GM18873 (cell line): ENCODE measurements around the gene ETNK1.
A peak's percentile ranks its signal among the peaks of the same experiment; 100 is the strongest.
"Not testable (repeated sequence)": the region's sequence is repeated elsewhere in the genome, so short reads cannot be mapped to it uniquely, and the experiment has no call there.

ENCODE experiments used
- ATAC-seq: cut with Tn5 transposase; IDR thresholded peaks from one replicate; pipeline ENCODE4 v1.9.1; 2021; ENCODE audit warnings: mild to moderate bottlenecking, moderate library complexity, moderate number of reproducible peaks; ENCODE audit not compliant: unreplicated experiment, low FRiP score

Gene ETNK1

GRCh38 chr12:22684140-22685118 lies 59.5 kb downstream of the ETNK1 start:
- no peak for ATAC-seq

GRCh38 chr12:22686193-22686592 lies 61.2 kb downstream of the ETNK1 start:
- ATAC-seq = no peak

- ATAC-seq = peak; percentile 71
Measured at GRCh38 chr12:22687361-22688076, 62.5 kb downstream of the ETNK1 start.

GRCh38 chr12:22689876-22690275 lies 64.9 kb downstream of the ETNK1 start:
- no peak for ATAC-seq

- no peak for ATAC-seq
Measured at GRCh38 chr12:22691319-22691718, 66.3 kb downstream of the ETNK1 start.

GRCh38 chr12:22692467-22692866 lies 67.5 kb downstream of the ETNK1 start:
- ATAC-seq = not testable (repeated sequence)

GRCh38 chr12:22692964-22693555 lies 68.1 kb downstream of the ETNK1 start:
- ATAC-seq = no peak

- no peak for ATAC-seq
Measured at GRCh38 chr12:22698576-22698975, 73.6 kb downstream of the ETNK1 start.

GRCh38 chr12:22699705-22700104 lies 74.7 kb downstream of the ETNK1 start:
- not testable (repeated sequence) for ATAC-seq

GRCh38 chr12:22700106-22700505 lies 75.1 kb downstream of the ETNK1 start:
- ATAC-seq = no peak

- not testable (repeated sequence) for ATAC-seq
Measured at GRCh38 chr12:22701216-22701809, 76.3 kb downstream of the ETNK1 start.

GRCh38 chr12:22702690-22703089 lies 77.7 kb downstream of the ETNK1 start:
- ATAC-seq = no peak

- peak; percentile 62 for ATAC-seq
Measured at GRCh38 chr12:22709292-22709691, 84.3 kb downstream of the ETNK1 start.

- ATAC-seq = no peak
Measured at GRCh38 chr12:22712083-22712482, 87.1 kb downstream of the ETNK1 start.

GRCh38 chr12:22715254-22715653 lies 90.3 kb downstream of the ETNK1 start:
- no peak for ATAC-seq

- ATAC-seq = no peak
Measured at GRCh38 chr12:22719745-22720144, 94.8 kb downstream of the ETNK1 start.

GRCh38 chr12:22722081-22722480 lies 97.1 kb downstream of the ETNK1 start:
- ATAC-seq = no peak

- no peak for ATAC-seq
Measured at GRCh38 chr12:22722779-22723178, 97.8 kb downstream of the ETNK1 start.

- ATAC-seq = no peak
Measured at GRCh38 chr12:22728987-22729386, 104.0 kb downstream of the ETNK1 start.

GRCh38 chr12:22729431-22729956 lies 104.5 kb downstream of the ETNK1 start:
- ATAC-seq = no peak
